ENCODE measurements around the gene SLC22A25. TPM values are rescaled to one million over a fixed set of nuclear protein-coding genes. Genes with fewer than 3 reads are reported as not detected.

SLC22A25 gene
- total RNA-seq, 1 experiment from 2014 or later: not detected

- no peaks in the 10 kb centered on the region for H3K79me2 ChIP-seq (ENCODE audit: insufficient read depth, low read length)
- H3K4me1 ChIP-seq (ENCODE audit: control insufficient read depth in 1 of 2, insufficient read depth in 2 of 2, low read length in 2 of 2): no peaks in the 10 kb centered on the region
- H3K36me3 ChIP-seq (ENCODE audit: control insufficient read depth in 1 of 2, insufficient read depth in 2 of 2, low read length in 2 of 2): no peaks in the 10 kb centered on the region
- H3K27me3 ChIP-seq (ENCODE audit: insufficient read depth, low read length): peaks cover 25% of the 10 kb centered on the region
- CTCF ChIA-PET: no interaction called here
- intact Hi-C loops (cut with micrococcal nuclease): no loop called here
- no peak overlapping the region for H3K9ac ChIP-seq (ENCODE audit: low read length)
- BruUV-seq (replicated peaks): no TSS peak
- RAD21 ChIA-PET (ENCODE audit: low non-redundant PET in 1 of 2, low total read pairs in 2 of 2, uncharacterized antibody in 2 of 2, unreplicated experiment in 2 of 2): no interaction called here
- no peaks in the 10 kb centered on the region for H4K20me1 ChIP-seq (ENCODE audit: insufficient read depth)
- TF ChIP-seq ATF3 (IDR thresholded peaks at IDR 0.05): no peak
- no peak for TF ChIP-seq ELF1 (IDR thresholded peaks at IDR 0.05; ENCODE audit: borderline replicate concordance, low read depth)
- no peak for TF ChIP-seq CBX3 (IDR thresholded peaks at IDR 0.05; ENCODE audit: low read depth)
- no peak for TF ChIP-seq EZH2 (IDR thresholded peaks at IDR 0.05)
- TF ChIP-seq EGR1 (IDR thresholded peaks at IDR 0.05; ENCODE audit: low read depth): no peak
- no peak for TF ChIP-seq POLR2AphosphoS5 (IDR thresholded peaks at IDR 0.05; ENCODE audit: low read depth, low read length)
- TF ChIP-seq ZFX (IDR thresholded peaks at IDR 0.05): no peak
- no peak for TF ChIP-seq YY1 (IDR thresholded peaks at IDR 0.05; ENCODE audit: extremely low read depth, insufficient replicate concordance, low read depth, low read length)
- H3K9me3 ChIP-seq (ENCODE audit: control insufficient read depth in 1 of 2, insufficient read depth in 1 of 2, low read depth in 1 of 2, low read length in 2 of 2): no peaks in the 10 kb centered on the region
- ATAC-seq (no peak), DNase-seq (ENCODE audit: low read depth, low spot score) (no peak)
- H3K4me2 ChIP-seq (ENCODE audit: low read length): no peak overlapping the region
- H3K9me2 ChIP-seq (ENCODE audit: insufficient read depth): no peaks in the 10 kb centered on the region
- H3K27ac ChIP-seq (ENCODE audit: low read depth, low read length): no peak overlapping the region
- H3K4me3 ChIP-seq (replicated peaks in 1 of 2; ENCODE audit: low read depth in 1 of 2, low read length in 2 of 2): no peak overlapping the region
- POLR2A ChIA-PET: no interaction called here
- no peak overlapping the region for H2AFZ ChIP-seq (ENCODE audit: low read depth, low read length, poor library complexity, severe bottlenecking)
These were observed 46.3 kb upstream of the SLC22A25 start for GRCh38 chr11:63289658-63290057.

DNA sequence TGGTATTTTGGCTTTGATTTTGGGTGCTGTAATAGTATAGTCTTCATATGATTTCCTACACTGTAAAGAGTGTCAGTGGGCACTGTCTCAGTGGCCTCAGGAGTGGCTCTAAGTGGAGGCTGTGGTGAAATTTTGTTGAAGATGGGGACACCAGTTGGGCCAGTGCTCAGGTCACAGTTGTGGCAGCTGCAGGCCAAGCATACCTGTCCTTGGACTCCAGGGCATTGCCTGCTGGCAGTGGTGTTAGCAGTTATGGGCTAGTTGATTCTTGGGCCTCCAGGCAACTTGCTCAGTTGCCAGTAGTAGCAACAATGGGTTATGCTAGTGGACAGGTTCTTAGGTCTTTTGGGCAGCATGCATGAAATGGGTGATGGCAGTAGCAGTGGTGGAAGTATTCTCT, 39.2 kb upstream of the SLC22A25 start:
- Histone ChIP-seq H3K9ac (ENCODE audit: low read length) (no peak overlapping the region), H2AFZ (ENCODE audit: low read depth, low read length, poor library complexity, severe bottlenecking) (no peak overlapping the region), H3K4me3 (replicated peaks in 1 of 2; ENCODE audit: low read depth in 1 of 2, low read length in 2 of 2) (no peak overlapping the region), H3K4me2 (ENCODE audit: low read length) (no peak overlapping the region), H3K4me1 (ENCODE audit: control insufficient read depth in 1 of 2, insufficient read depth in 2 of 2, low read length in 2 of 2) (no peaks in the 10 kb centered on the region), H3K27ac (ENCODE audit: low read depth, low read length) (no peak overlapping the region), H3K27me3 (ENCODE audit: insufficient read depth, low read length) (peaks cover 22% of the 10 kb centered on the region; the same call in 1 of the 2 replicates), H3K9me2 (ENCODE audit: insufficient read depth) (no peaks in the 10 kb centered on the region), H4K20me1 (ENCODE audit: insufficient read depth) (no peaks in the 10 kb centered on the region), H3K9me3 (ENCODE audit: control insufficient read depth in 1 of 2, insufficient read depth in 1 of 2, low read depth in 1 of 2, low read length in 2 of 2) (no peaks in the 10 kb centered on the region), H3K79me2 (ENCODE audit: insufficient read depth, low read length) (no peaks in the 10 kb centered on the region), H3K36me3 (ENCODE audit: control insufficient read depth in 1 of 2, insufficient read depth in 2 of 2, low read length in 2 of 2) (no peaks in the 10 kb centered on the region)
- RAD21 ChIA-PET (ENCODE audit: low non-redundant PET in 1 of 2, low total read pairs in 2 of 2, uncharacterized antibody in 2 of 2, unreplicated experiment in 2 of 2): no interaction called here
- no TSS peak for BruUV-seq (replicated peaks)
- CTCF ChIA-PET: no interaction called here
- POLR2A ChIA-PET: no interaction called here
- TF ChIP-seq ELF1 (IDR thresholded peaks at IDR 0.05; ENCODE audit: borderline replicate concordance, low read depth) (no peak), FOSL1 (IDR thresholded peaks at IDR 0.05; ENCODE audit: low read depth) (no peak), ATF3 (IDR thresholded peaks at IDR 0.05) (no peak), CBX3 (IDR thresholded peaks at IDR 0.05; ENCODE audit: low read depth) (no peak), TCF7L2 (IDR thresholded peaks at IDR 0.05; ENCODE audit: borderline replicate concordance, extremely low read depth, insufficient read depth, insufficient read length) (no peak), EZH2phosphoT487 (IDR thresholded peaks at IDR 0.05; ENCODE audit: borderline replicate concordance) (no peak), SIN3A (IDR thresholded peaks at IDR 0.05; ENCODE audit: low read depth) (no peak), CTCF (IDR thresholded peaks at IDR 0.05 in 2 of 3, conservative IDR thresholded peaks at IDR 0.05 in 1 of 3; ENCODE audit: borderline replicate concordance in 1 of 3, insufficient read depth in 1 of 3, low read depth in 2 of 3, low read length in 2 of 3) (no peak), SRF (IDR thresholded peaks at IDR 0.05; ENCODE audit: low read depth) (no peak), JUND (IDR thresholded peaks at IDR 0.05) (no peak), POLR2AphosphoS5 (IDR thresholded peaks at IDR 0.05; ENCODE audit: low read depth, low read length) (no peak), POLR2A (IDR thresholded peaks at IDR 0.05; ENCODE audit: borderline replicate concordance, extremely low read depth, insufficient read depth, insufficient read length) (no peak)
- ATAC-seq (no peak), DNase-seq (ENCODE audit: low read depth, low spot score) (no peak)
- intact Hi-C loops (cut with micrococcal nuclease): no loop called here

All from HCT116 (cell line).